HG02885 (cell line): ENCODE data around the gene TAOK2.

Experiments
- ATAC-seq: cut with Tn5 transposase; IDR thresholded peaks from one replicate; pipeline ENCODE4 v1.9.1; 2021; ENCODE audit warnings: mild to moderate bottlenecking; ENCODE audit not compliant: unreplicated experiment, poor library complexity

The TAOK2 gene

GRCh38 chr16:29962344-29962994 is 11.2 kb upstream of the TAOK2 start:
- ATAC-seq, result no peak

- ATAC-seq, result no peak
Observed at GRCh38 chr16:29963021-29963743, 10.5 kb upstream of the TAOK2 start.

GRCh38 chr16:29968205-29968604 is 5.5 kb upstream of the TAOK2 start:
- no peak for ATAC-seq

GRCh38 chr16:29971304-29971703 is 2.4 kb upstream of the TAOK2 start:
- no peak for ATAC-seq

GRCh38 chr16:29972500-29972899 is 1.2 kb upstream of the TAOK2 start:
- no peak for ATAC-seq

- no peak for ATAC-seq
Observed at GRCh38 chr16:29972992-29973383, 680 bp upstream of the TAOK2 start.

- no peak for ATAC-seq
Observed at GRCh38 chr16:29974291-29975133, 844 bp downstream of the TAOK2 start.

GRCh38 chr16:29975134-29975538 is 1.5 kb downstream of the TAOK2 start:
- no peak for ATAC-seq

- ATAC-seq, result no peak
Observed at GRCh38 chr16:29975811-29976511, 2.3 kb downstream of the TAOK2 start.

- ATAC-seq, result no peak
Observed at GRCh38 chr16:29977063-29977825, 3.6 kb downstream of the TAOK2 start.

GRCh38 chr16:29978081-29978480 is 4.4 kb downstream of the TAOK2 start:
- ATAC-seq, result no peak

- ATAC-seq, result no peak
Observed at GRCh38 chr16:29978564-29979270, 5.0 kb downstream of the TAOK2 start.

- no peak for ATAC-seq
Observed at GRCh38 chr16:29982560-29983419, 9.1 kb downstream of the TAOK2 start.

GRCh38 chr16:29983420-29984136 is 9.9 kb downstream of the TAOK2 start:
- ATAC-seq, result no peak

GRCh38 chr16:29984137-29984763 is 10.6 kb downstream of the TAOK2 start:
- no peak for ATAC-seq

- no peak for ATAC-seq
Observed at GRCh38 chr16:29984764-29985147, 11.1 kb downstream of the TAOK2 start.

GRCh38 chr16:29985271-29985811 is 11.7 kb downstream of the TAOK2 start:
- no peak for ATAC-seq
